Measurements from ENCODE around the gene ART5. TPM values are rescaled to one million over a fixed set of nuclear protein-coding genes. Genes with fewer than 3 reads are reported as not detected.

The ART5 gene
- total and polyA plus RNA-seq, 2 experiments from 2014 or later, result 6.4 to 12.9 TPM

DNA sequence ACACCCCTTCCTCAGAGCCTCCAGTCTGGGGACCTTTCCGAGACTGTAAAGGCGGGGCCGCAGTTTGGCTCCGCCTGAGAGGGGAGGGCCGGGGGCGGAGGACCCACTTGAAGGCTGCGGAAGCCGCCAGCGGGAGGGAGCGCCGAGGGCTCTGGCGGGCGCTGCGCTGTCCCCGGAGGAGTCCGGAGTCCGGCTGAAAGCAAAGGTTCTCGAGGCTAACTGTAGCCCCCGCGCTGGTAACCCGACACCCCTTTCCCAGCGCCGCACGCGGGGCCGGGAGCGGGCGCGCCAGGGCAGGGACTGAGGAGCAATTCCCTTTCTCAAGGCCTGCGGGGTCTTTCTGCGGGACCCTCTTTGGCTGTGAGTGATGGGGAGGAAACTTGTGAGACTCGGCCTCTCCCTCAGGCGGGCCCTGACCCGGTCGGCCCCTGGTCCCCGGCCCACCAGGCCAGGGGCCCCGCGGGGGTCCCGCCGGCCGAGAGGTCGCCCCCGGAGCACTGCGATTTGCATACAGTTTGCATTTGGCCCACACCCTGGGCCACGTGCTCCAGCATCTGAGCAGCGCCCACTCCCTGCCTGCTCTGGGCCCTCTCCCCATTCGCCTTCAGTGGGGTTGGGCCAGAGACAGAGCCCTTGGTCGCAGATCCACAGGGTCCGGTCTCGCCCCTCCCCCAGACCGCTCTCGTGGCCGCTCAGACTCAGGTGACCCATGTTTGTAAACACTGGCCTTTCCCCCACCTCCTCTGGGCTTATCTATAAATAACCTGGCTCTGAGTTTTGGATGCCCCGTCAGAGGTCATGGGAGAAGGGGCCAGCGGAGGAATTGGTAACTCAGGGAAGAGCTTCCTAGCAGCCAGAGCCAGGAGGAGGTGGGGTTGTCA is 519 bp upstream of the ART5 start:
- no peaks in the 10 kb centered on the region for H4K20me1 ChIP-seq (replicated peaks; ENCODE audit: insufficient read depth)
- Mint-ChIP-seq H3K27me3 (ENCODE audit: insufficient read depth, low read depth, poor library complexity) (peaks cover 33% of the 10 kb centered on the region), H3K36me3 (ENCODE audit: low read depth) (peaks cover 18% of the 10 kb centered on the region), H3K4me3 (peak overlapping the region; percentile 88), H3K27ac (peak overlapping the region; percentile 97), H3K4me1 (peaks cover 9% of the 10 kb centered on the region; the same call in 2 of the 3 replicates), H3K9me3 (peaks cover 24% of the 10 kb centered on the region)
- peak overlapping the region; percentile 98 for H3K27ac ChIP-seq (ENCODE audit: low read depth)
- peak overlapping the region; percentile 57 for H3K4me3 ChIP-seq
- H3K4me2 ChIP-seq, result peak overlapping the region; percentile 94
- no peaks in the 10 kb centered on the region for H3K9me2 ChIP-seq (ENCODE audit: insufficient read depth)
- H2AFZ ChIP-seq, result peak overlapping the region; percentile 86
- H3K27me3 ChIP-seq (ENCODE audit: insufficient read depth), result peaks cover 8% of the 10 kb centered on the region; the same call in 1 of the 2 replicates
- peak; percentile 97 for DNase-seq (ENCODE audit: low spot score)
- no peaks in the 10 kb centered on the region for H3K36me3 ChIP-seq (ENCODE audit: insufficient read depth)
- no peak for TF ChIP-seq EZH2phosphoT487 (IDR thresholded peaks at IDR 0.05; ENCODE audit: unreplicated experiment)
- peak; percentile 51 for TF ChIP-seq POLR2AphosphoS5 (IDR thresholded peaks at IDR 0.05; ENCODE audit: low read depth)
- TF ChIP-seq JUNB (IDR thresholded peaks at IDR 0.05; ENCODE audit: unreplicated experiment), result peak; percentile 88
- 0 out of 2 replicates have a peak, but pooled peaks have one; percentile 7 for TF ChIP-seq CREB1 (CRISPR knock-in tag; IDR thresholded peaks at IDR 0.05; ENCODE audit: low read depth)
- TF ChIP-seq ETS1 (IDR thresholded peaks at IDR 0.05), result 0 out of 2 replicates have a peak, but pooled peaks have one; percentile 21
- no peak for TF ChIP-seq REST (IDR thresholded peaks at IDR 0.05; ENCODE audit: unreplicated experiment)
- peak; percentile 87 for ATAC-seq
- no peaks in the 10 kb centered on the region for H3K79me2 ChIP-seq (replicated peaks; ENCODE audit: insufficient read depth)
- H3K4me1 ChIP-seq (ENCODE audit: insufficient read depth), result no peaks in the 10 kb centered on the region; the same call in 1 of the 2 replicates
- H3F3A ChIP-seq (replicated peaks; ENCODE audit: low read depth), result peaks cover 12% of the 10 kb centered on the region; the same call in 1 of the 2 replicates

DNA sequence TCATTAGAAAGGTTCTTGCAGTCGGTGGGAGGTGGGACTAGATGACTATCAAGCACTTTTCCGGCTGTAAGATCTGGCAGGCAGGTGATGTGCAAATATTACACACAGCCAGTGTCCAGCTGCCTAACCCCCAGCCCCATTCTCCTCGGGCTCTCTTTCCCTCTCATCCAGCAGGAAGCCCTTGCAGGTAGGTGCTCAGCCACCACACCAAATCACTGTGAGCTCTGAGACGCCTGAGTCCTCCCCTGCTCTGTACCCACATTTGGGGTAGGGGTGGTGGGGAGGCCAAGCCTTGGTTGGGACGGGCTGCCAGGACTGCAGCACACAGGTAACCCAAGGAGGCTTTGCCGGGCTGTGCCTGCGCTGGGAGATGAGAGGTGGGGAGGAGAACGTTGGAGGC is 601 bp downstream of the ART5 start:
- no peaks in the 10 kb centered on the region for H3K9me2 ChIP-seq (ENCODE audit: insufficient read depth)
- H3K4me1 ChIP-seq (ENCODE audit: insufficient read depth), result no peaks in the 10 kb centered on the region; the same call in 1 of the 2 replicates
- no peaks in the 10 kb centered on the region for H3K79me2 ChIP-seq (replicated peaks; ENCODE audit: insufficient read depth)
- H2AFZ ChIP-seq, result peak overlapping the region; percentile 97
- Mint-ChIP-seq H3K9me3 (peaks cover 20% of the 10 kb centered on the region), H3K27me3 (ENCODE audit: insufficient read depth, low read depth, poor library complexity) (peaks cover 35% of the 10 kb centered on the region), H3K4me1 (peaks cover 9% of the 10 kb centered on the region; the same call in 2 of the 3 replicates), H3K36me3 (ENCODE audit: low read depth) (peaks cover 18% of the 10 kb centered on the region), H3K4me3 (peak overlapping the region; percentile 78), H3K27ac (no peak overlapping the region)
- no peak overlapping the region for H3K27ac ChIP-seq (ENCODE audit: low read depth)
- ATAC-seq (peak; percentile 1; the same call in 2 of the 3 replicates), DNase-seq (ENCODE audit: low spot score) (no peak)
- peak overlapping the region; percentile 94 for H3K4me2 ChIP-seq
- no peaks in the 10 kb centered on the region for H4K20me1 ChIP-seq (replicated peaks; ENCODE audit: insufficient read depth)
- no peaks in the 10 kb centered on the region for H3K36me3 ChIP-seq (ENCODE audit: insufficient read depth)
- H3F3A ChIP-seq (replicated peaks; ENCODE audit: low read depth), result peaks cover 12% of the 10 kb centered on the region; the same call in 1 of the 2 replicates
- peaks cover 8% of the 10 kb centered on the region; the same call in 1 of the 2 replicates for H3K27me3 ChIP-seq (ENCODE audit: insufficient read depth)
- H3K4me3 ChIP-seq, result peak overlapping the region; percentile 57
- TF ChIP-seq STAT1 (IDR thresholded peaks at IDR 0.05; ENCODE audit: unreplicated experiment), result no peak
- no peak for TF ChIP-seq EZH2phosphoT487 (IDR thresholded peaks at IDR 0.05; ENCODE audit: unreplicated experiment)
- TF ChIP-seq ZNF114 (CRISPR knock-in tag; IDR thresholded peaks at IDR 0.05), result no peak
- TF ChIP-seq, protein P1, sequence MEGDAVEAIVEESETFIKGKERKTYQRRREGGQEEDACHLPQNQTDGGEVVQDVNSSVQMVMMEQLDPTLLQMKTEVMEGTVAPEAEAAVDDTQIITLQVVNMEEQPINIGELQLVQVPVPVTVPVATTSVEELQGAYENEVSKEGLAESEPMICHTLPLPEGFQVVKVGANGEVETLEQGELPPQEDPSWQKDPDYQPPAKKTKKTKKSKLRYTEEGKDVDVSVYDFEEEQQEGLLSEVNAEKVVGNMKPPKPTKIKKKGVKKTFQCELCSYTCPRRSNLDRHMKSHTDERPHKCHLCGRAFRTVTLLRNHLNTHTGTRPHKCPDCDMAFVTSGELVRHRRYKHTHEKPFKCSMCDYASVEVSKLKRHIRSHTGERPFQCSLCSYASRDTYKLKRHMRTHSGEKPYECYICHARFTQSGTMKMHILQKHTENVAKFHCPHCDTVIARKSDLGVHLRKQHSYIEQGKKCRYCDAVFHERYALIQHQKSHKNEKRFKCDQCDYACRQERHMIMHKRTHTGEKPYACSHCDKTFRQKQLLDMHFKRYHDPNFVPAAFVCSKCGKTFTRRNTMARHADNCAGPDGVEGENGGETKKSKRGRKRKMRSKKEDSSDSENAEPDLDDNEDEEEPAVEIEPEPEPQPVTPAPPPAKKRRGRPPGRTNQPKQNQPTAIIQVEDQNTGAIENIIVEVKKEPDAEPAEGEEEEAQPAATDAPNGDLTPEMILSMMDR (conservative IDR thresholded peaks at IDR 0.05; ENCODE audit: low read depth in 2 of 2), result no peak
- no peak for TF ChIP-seq JUNB (IDR thresholded peaks at IDR 0.05; ENCODE audit: unreplicated experiment)
- TF ChIP-seq POLR2AphosphoS5 (IDR thresholded peaks at IDR 0.05; ENCODE audit: low read depth), result no peak
- no peak for TF ChIP-seq NANOG (IDR thresholded peaks at IDR 0.05; ENCODE audit: borderline replicate concordance)

Data from GM23338 (cell line).